HG02943 (cell line): Measurements from ENCODE around the gene SAMD14.

ENCODE experiments used
- ATAC-seq: cut with Tn5 transposase; IDR thresholded peaks from one replicate; pipeline ENCODE4 v1.9.1; 2021; ENCODE audit warnings: mild to moderate bottlenecking, low read depth, moderate library complexity; ENCODE audit not compliant: unreplicated experiment

The SAMD14 gene

GRCh38 chr17:50087246-50087911 is 42.6 kb downstream of the SAMD14 start:
- no peak for ATAC-seq

- ATAC-seq: no peak
These were observed 48.2 kb downstream of the SAMD14 start for GRCh38 chr17:50081757-50082156.

GRCh38 chr17:50080827-50081226 is 49.1 kb downstream of the SAMD14 start:
- ATAC-seq: no peak

- ATAC-seq: no peak
These were observed 49.9 kb downstream of the SAMD14 start for GRCh38 chr17:50080096-50080480.

GRCh38 chr17:50079334-50080095 is 50.4 kb downstream of the SAMD14 start:
- ATAC-seq: no peak

GRCh38 chr17:50078430-50078829 is 51.5 kb downstream of the SAMD14 start:
- ATAC-seq: no peak

- no peak for ATAC-seq
These were observed 53.2 kb downstream of the SAMD14 start for GRCh38 chr17:50076591-50077235.

GRCh38 chr17:50076221-50076590 is 53.8 kb downstream of the SAMD14 start:
- ATAC-seq: no peak

- no peak for ATAC-seq
These were observed 54.4 kb downstream of the SAMD14 start for GRCh38 chr17:50075446-50076032.

GRCh38 chr17:50074227-50074626 is 55.7 kb downstream of the SAMD14 start:
- no peak for ATAC-seq

- no peak for ATAC-seq
These were observed 57.0 kb downstream of the SAMD14 start for GRCh38 chr17:50072925-50073324.

GRCh38 chr17:50072130-50072529 is 57.8 kb downstream of the SAMD14 start:
- no peak for ATAC-seq

GRCh38 chr17:50071692-50072091 is 58.3 kb downstream of the SAMD14 start:
- no peak for ATAC-seq

- ATAC-seq: no peak
These were observed 58.9 kb downstream of the SAMD14 start for GRCh38 chr17:50070908-50071680.

GRCh38 chr17:50067996-50068395 is 62.0 kb downstream of the SAMD14 start:
- no peak for ATAC-seq

GRCh38 chr17:50066995-50067394 is 63.0 kb downstream of the SAMD14 start:
- ATAC-seq: no peak

GRCh38 chr17:50065056-50065455 is 64.9 kb downstream of the SAMD14 start:
- ATAC-seq: no peak

GRCh38 chr17:50064253-50065001 is 65.5 kb downstream of the SAMD14 start:
- ATAC-seq: no peak

GRCh38 chr17:50063561-50064252 is 66.3 kb downstream of the SAMD14 start:
- ATAC-seq: no peak
